GM20000 (cell line): ENCODE results near the gene TTLL10.

Experiments used
- DNase-seq: peaks from one replicate; pipeline ENCODE4 v3.0.0; 2012; ENCODE audit warnings: low spot score
- TF ChIP-seq, protein P1 (sequence below): IDR thresholded peaks from 2 replicates; pipeline ENCODE4 v1.5.1; 2012; ENCODE audit warnings: mild to moderate bottlenecking, control low read depth; ENCODE audit errors: extremely low read depth, missing control alignments

TTLL10 gene

DNA sequence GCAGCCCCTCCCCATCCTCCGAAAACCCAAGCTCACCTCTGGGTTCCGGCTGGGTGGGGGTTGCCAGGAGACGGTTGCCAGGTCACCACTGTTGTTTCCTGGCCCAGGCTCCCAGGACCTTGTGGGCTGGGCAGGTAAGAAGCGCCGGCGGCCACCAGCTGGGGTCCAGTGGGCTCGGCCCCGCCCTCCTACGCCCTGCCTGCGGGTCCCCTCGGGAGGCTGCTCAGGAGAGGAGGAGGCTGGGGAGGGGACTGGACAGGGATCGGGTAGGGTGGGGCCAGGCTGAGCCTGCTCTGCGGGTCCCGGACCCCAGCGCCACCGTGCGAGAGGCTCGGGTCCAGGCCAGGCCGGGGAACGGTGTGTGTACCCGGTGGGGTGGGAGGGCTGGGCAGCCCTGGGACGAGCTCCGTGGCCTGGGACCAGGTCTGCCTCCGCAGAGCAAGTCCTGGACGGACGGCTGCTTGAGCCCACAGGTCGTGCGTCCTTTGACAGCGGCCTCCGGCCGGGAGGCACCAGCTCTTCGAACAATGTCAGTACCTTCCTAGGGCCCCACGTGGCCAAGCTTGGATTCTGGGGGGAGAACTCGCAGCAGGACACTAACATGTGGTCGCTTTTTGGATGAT is at the start of gene TTLL10:
TSS of gene TTLL10 (plus strand) at position 88 of the 623 bp plus-strand sequence. CDS start 5,336 bp downstream, outside the sequence.
- DNase-seq, result peak; percentile 56
- TF ChIP-seq, protein P1, sequence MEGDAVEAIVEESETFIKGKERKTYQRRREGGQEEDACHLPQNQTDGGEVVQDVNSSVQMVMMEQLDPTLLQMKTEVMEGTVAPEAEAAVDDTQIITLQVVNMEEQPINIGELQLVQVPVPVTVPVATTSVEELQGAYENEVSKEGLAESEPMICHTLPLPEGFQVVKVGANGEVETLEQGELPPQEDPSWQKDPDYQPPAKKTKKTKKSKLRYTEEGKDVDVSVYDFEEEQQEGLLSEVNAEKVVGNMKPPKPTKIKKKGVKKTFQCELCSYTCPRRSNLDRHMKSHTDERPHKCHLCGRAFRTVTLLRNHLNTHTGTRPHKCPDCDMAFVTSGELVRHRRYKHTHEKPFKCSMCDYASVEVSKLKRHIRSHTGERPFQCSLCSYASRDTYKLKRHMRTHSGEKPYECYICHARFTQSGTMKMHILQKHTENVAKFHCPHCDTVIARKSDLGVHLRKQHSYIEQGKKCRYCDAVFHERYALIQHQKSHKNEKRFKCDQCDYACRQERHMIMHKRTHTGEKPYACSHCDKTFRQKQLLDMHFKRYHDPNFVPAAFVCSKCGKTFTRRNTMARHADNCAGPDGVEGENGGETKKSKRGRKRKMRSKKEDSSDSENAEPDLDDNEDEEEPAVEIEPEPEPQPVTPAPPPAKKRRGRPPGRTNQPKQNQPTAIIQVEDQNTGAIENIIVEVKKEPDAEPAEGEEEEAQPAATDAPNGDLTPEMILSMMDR, result no peak

- no peak for DNase-seq
- TF ChIP-seq, protein P1, result no peak
Measured at GRCh38 chr1:1124508-1124785, 49.2 kb upstream of the TTLL10 start.

- no peak for DNase-seq
- TF ChIP-seq, protein P1, result no peak
Measured at GRCh38 chr1:1124786-1125642, 48.7 kb upstream of the TTLL10 start.

- TF ChIP-seq, protein P1, result no peak
- DNase-seq, result no peak
Measured at GRCh38 chr1:1125945-1126344, 47.7 kb upstream of the TTLL10 start.

GRCh38 chr1:1127551-1128451 is 45.9 kb upstream of the TTLL10 start:
- TF ChIP-seq, protein P1, result no peak
- no peak for DNase-seq

DNA sequence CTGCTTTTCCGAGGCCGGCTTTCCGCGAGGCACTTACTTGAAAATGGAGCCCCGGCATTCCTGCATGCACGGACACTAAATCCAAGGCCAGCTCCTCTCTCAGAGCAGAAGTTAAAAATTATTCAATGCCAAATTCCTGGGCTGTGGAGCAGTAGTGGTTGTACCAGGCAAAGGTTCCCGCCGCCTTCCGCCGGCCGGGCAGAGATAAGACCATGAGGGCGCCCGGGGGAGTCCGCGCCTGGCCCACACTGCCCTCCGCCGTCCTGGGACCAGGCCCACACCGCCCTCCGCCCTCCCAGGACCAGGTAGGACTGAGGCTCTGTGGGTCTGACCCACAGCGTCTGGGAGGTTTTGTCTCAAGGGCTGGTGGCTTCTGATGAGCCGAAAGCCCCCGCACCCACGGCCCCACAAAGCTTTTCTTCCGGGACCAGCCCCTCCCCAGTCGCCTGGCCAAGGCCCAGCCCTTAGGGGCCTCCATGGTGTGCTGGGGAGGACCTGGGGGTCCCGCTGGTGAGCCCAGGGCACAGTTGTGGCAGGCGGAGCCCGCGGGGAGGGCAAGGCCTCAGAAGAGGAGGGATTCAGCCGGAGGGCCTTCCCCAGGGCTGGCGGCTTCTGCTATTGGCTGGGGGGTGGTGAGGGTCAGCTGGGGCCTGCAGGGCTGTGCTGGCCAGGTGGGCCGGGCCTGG is 45.1 kb upstream of the TTLL10 start:
- no peak for DNase-seq

More for the DNA sequence above, 45.1 kb upstream of the TTLL10 start:
- TF ChIP-seq, protein P1, result no peak
